HepG2 (cell line): ENCODE results near the gene TMEM121. TPM values are rescaled to one million over a fixed set of nuclear protein-coding genes. Genes with fewer than 3 reads are reported as not detected.

Source experiments
- ADNP ChIP-seq: sonication (generic); formaldehyde crosslinking; IDR thresholded peaks from 2 replicates; pipeline ENCODE4 v1.4.0; 2020; ENCODE audit warnings: missing genetic modification reagents
- HNF1A ChIP-seq, 2 experiments: sonication (generic) in 1 of 2; formaldehyde crosslinking in 1 of 2; IDR thresholded peaks; 2 replicates each; pipeline versions ENCODE4 v1.4.0 to v1.6.1; 2016 to 2020; ENCODE audit warnings: borderline replicate concordance in 1 of 2, low read depth in 1 of 2, mild to moderate bottlenecking in 1 of 2, missing genetic modification reagents in 1 of 2
- MYNN ChIP-seq: sonication (generic); formaldehyde crosslinking; IDR thresholded peaks from 2 replicates; pipeline ENCODE4 v1.4.0; 2020; ENCODE audit warnings: mild to moderate bottlenecking, low read depth, missing genetic modification reagents
- NCOA2 ChIP-seq: sonication (generic); formaldehyde crosslinking; IDR thresholded peaks from 2 replicates; pipeline ENCODE4 v1.8.0; 2022; ENCODE audit warnings: inconsistent platforms
- NONO ChIP-seq, 2 experiments: fragments of 450-650 bp in 1 of 2; sonication (generic) in 1 of 2; formaldehyde crosslinking in 1 of 2; IDR thresholded peaks in 1 of 2; conservative IDR thresholded peaks in 1 of 2; 2 replicates each; pipeline versions ENCODE4 v1.6.1 to v1.8.0; 2017 to 2022; ENCODE audit warnings: mild to moderate bottlenecking in 1 of 2, missing genetic modification reagents in 1 of 2, moderate library complexity in 1 of 2
- PHB2 ChIP-seq: fragments of 450-650 bp; IDR thresholded peaks from 2 replicates; pipeline ENCODE4 v1.6.1; 2018; ENCODE audit not compliant: partially characterized antibody
- PHF21A ChIP-seq: sonication (generic); formaldehyde crosslinking; IDR thresholded peaks from 2 replicates; pipeline ENCODE4 v1.5.0; 2020; ENCODE audit warnings: mild to moderate bottlenecking, missing genetic modification reagents
- RELA ChIP-seq: sonication (generic); formaldehyde crosslinking; IDR thresholded peaks from 2 replicates; pipeline ENCODE4 v1.4.0; 2020; ENCODE audit warnings: missing genetic modification reagents
- THRA ChIP-seq: sonication (generic); formaldehyde crosslinking; IDR thresholded peaks from 2 replicates; pipeline ENCODE4 v1.4.0; 2020; ENCODE audit warnings: missing genetic modification reagents, borderline replicate concordance
- ZBTB34 ChIP-seq: sonication (generic); formaldehyde crosslinking; IDR thresholded peaks from 2 replicates; pipeline ENCODE4 v1.8.0; 2022; ENCODE audit warnings: mild to moderate bottlenecking, missing genetic modification reagents
- ZBTB38 ChIP-seq: sonication (generic); formaldehyde crosslinking; IDR thresholded peaks from 2 replicates; pipeline ENCODE4 v1.5.1; 2020; ENCODE audit warnings: mild to moderate bottlenecking, missing genetic modification reagents
- ZKSCAN8 ChIP-seq: IDR thresholded peaks from 2 replicates; pipeline ENCODE4 v1.6.1; 2016; ENCODE audit warnings: borderline replicate concordance, missing genetic modification reagents, missing compliant biosample characterization
- ZNF124 ChIP-seq: sonication (generic); formaldehyde crosslinking; IDR thresholded peaks from 2 replicates; pipeline ENCODE4 v1.4.0; 2020; ENCODE audit warnings: missing genetic modification reagents
- ZNF205 ChIP-seq: IDR thresholded peaks from 2 replicates; pipeline ENCODE4 v1.6.1; 2018; ENCODE audit warnings: missing biosample characterization, missing genetic modification reagents
- ZNF280B ChIP-seq: sonication (generic); formaldehyde crosslinking; IDR thresholded peaks from 2 replicates; pipeline ENCODE4 v1.5.0; 2020; ENCODE audit warnings: missing genetic modification reagents, mild to moderate bottlenecking, borderline replicate concordance
- ZNF282 ChIP-seq: fragments of 450-650 bp; IDR thresholded peaks from 2 replicates; pipeline ENCODE4 v1.6.1; 2018; ENCODE audit not compliant: partially characterized antibody
- ZNF546 ChIP-seq: sonication (generic); formaldehyde crosslinking; conservative IDR thresholded peaks from 2 replicates; pipeline ENCODE4 v1.8.1; 2023; ENCODE audit warnings: mild to moderate bottlenecking, missing genetic modification reagents
- ZNF567 ChIP-seq: sonication (generic); formaldehyde crosslinking; IDR thresholded peaks from 2 replicates; pipeline ENCODE4 v1.8.1; 2023; ENCODE audit warnings: mild to moderate bottlenecking, missing genetic modification reagents, borderline replicate concordance
- ZNF589 ChIP-seq: sonication (generic); formaldehyde crosslinking; conservative IDR thresholded peaks from 2 replicates; pipeline ENCODE4 v1.8.0; 2022; ENCODE audit warnings: mild to moderate bottlenecking, moderate library complexity, missing genetic modification reagents
- ZNF879 ChIP-seq: sonication (generic); formaldehyde crosslinking; IDR thresholded peaks from 2 replicates; pipeline ENCODE4 v1.8.1; 2023; ENCODE audit warnings: missing genetic modification reagents
- polyA plus RNA-seq, 8 experiments: library from polyadenylated mRNA; depleted of rRNA in 3 of 8; stranded (reverse) in 7 of 8; unstranded in 1 of 8; fragments of >200 nt; fragmentation: Illumina TruSeq in 4 of 8; extraction: Trizol in 4 of 8; gene quantifications; 2 replicates each; pipeline versions ENCODE4 v1.2.1 to v1.2.3, GENCODE V29; 2011 to 2016; ENCODE audit warnings: low read depth in 4 of 8, missing spikeins in 1 of 8, mixed read lengths in 1 of 8; ENCODE audit not compliant: insufficient read depth in 1 of 8
- total RNA-seq, 5 experiments: library from RNA; depleted of rRNA; stranded (reverse); fragments of >200 nt; fragmentation: Illumina TruSeq; extraction: Trizol; gene quantifications; 2 replicates each; pipeline ENCODE4 v1.2.3, GENCODE V29; 2016; ENCODE audit warnings: low read depth in 1 of 5

The TMEM121 gene
- total and polyA plus RNA-seq, 2 of the 13 experiments (the other 11 are each of a cell fraction or from before 2014, with no cell fraction given), result 6.6 to 19.0 TPM

GRCh38 chr14:105498430-105499255 is 27.7 kb upstream of the TMEM121 start (continued):
- TF ChIP-seq MYNN, result no peak
- no peak for TF ChIP-seq PHF21A
- 0 out of 2 replicates have a peak, but pooled peaks have one; percentile 17 for TF ChIP-seq ZNF567 (CRISPR knock-in tag)
- TF ChIP-seq ZNF589 (CRISPR knock-in tag), result no peak
- no peak for TF ChIP-seq ZKSCAN8 (CRISPR knock-in tag)
- TF ChIP-seq ZNF879 (CRISPR knock-in tag), result no peak
- TF ChIP-seq ZNF546 (CRISPR knock-in tag), result 0 out of 2 replicates have a peak, but pooled peaks have one; percentile 8
- TF ChIP-seq ZNF205 (CRISPR knock-in tag), result no peak
- no peak for TF ChIP-seq ZNF280B (CRISPR knock-in tag)
- TF ChIP-seq ZBTB38 (CRISPR knock-in tag), result peak; percentile 99
- TF ChIP-seq ADNP (CRISPR knock-in tag), result 0 out of 2 replicates have a peak, but pooled peaks have one; percentile 37
- peak; percentile 24; the same call in 1 of the 2 replicates for TF ChIP-seq ZBTB34
- no peak; the same call in 1 of the 2 replicates for TF ChIP-seq RELA (CRISPR knock-in tag)
- TF ChIP-seq HNF1A (IDR thresholded peaks at IDR 0.05; ENCODE audit: low read depth), result no peak
- TF ChIP-seq HNF1A (CRISPR knock-in tag; IDR thresholded peaks at IDR 0.05; ENCODE audit: borderline replicate concordance), result 0 out of 2 replicates have a peak, but pooled peaks have one; percentile 1
- TF ChIP-seq NCOA2 (CRISPR knock-in tag), result no peak
- TF ChIP-seq NONO (IDR thresholded peaks at IDR 0.05), result no peak
- TF ChIP-seq NONO (CRISPR knock-in tag; conservative IDR thresholded peaks at IDR 0.05), result 0 out of 2 replicates have a peak, but pooled peaks have one; percentile 3
- no peak for TF ChIP-seq THRA (CRISPR knock-in tag)
- no peak for TF ChIP-seq ZNF124 (CRISPR knock-in tag)
- no peak for TF ChIP-seq ZNF282
- no peak for TF ChIP-seq PHB2
